ENCODE measurements around the gene CLSTN2.

CLSTN2 gene

DNA sequence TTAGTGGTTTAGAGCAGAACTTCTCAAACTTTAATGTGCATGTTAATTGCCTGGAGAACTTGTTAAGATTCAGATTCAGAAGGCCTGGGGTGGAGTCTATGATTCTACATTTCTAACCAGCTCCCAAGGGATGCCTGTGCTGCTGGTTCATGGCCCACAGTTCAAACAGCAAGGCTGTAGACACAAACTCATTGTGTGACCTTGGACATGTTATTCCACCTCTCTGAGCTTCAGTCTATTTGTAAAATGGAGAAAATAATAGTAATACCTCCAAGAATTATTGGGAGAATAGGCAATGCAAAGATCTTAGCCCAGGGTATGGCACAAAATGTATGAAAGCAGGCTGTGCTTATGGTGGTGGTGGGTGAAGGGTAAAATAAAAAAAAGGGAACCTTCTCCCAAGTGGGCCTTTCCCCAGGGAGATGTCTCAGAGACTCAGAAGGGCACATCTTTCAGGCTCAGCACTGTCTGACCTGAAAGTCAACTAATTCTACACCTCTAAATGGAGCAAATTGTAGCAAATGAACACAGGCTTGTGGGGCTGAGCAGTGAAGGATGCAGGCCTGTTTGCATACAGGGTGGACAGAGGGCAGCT, 566.9 kb downstream of the CLSTN2 start:
- no peak for DNase-seq (ENCODE audit: low read depth in 2 of 2)

DNA sequence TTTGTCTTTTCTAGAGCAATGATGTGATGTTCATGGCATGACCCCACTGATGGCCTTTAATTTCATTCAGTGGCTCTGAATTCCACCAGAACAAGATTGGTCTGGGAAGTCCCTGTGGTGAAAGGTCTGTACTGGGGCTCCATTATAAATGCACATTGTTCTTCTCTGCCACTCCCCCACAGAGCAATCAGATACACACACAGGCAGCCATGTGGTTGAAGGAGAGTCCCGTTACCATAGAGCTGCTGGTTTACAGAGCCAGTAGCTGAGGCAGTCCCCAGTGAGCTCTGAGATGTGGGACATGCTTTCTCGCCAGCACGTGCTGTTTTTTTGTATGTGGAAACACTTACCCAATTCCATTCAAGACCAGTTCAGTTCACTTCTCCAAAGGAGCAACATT, 570.2 kb downstream of the CLSTN2 start:
- no peak for DNase-seq (ENCODE audit: low read depth in 2 of 2)

DNA sequence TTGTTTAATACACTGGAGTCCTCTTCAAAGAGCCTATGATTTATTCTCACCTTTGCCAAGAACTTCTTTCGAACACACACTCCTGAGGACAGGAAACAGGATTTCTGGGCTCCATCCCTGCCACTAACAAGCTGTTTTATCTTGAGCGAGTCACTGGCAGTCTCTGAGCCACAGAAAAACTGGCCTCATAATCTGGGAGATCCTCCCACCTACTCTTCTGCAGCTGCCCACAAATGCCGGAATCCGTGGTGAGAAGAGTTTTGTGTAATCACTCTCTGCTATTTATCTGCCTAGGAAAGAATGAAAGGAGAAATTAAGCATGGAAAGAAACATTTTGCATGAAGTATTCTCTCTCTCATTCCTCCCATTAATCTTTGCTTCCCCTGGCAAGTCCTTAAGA, 570.9 kb downstream of the CLSTN2 start:
- DNase-seq (ENCODE audit: low read depth in 2 of 2), result no peak

DNA sequence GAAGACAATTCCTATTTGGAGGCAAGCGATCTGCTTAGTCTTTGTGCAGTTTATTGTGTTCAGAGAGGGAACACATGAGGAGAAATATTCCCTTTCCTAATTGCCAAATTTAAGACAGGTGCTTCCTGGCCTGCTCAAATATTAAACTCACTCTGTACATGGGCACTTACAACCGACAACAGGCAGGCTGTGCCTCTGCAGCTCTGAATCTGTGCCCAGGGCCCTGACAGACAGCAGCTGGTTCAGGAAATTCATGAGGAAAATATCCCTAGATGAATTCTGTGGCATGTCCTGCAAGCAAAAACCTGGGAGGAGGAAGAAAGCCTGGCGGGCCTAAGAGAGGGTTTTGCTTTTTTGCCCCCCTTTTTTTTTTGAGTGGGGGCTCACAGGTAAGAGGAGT, 573.6 kb downstream of the CLSTN2 start:
- no peak for DNase-seq (ENCODE audit: low read depth in 2 of 2)

DNA sequence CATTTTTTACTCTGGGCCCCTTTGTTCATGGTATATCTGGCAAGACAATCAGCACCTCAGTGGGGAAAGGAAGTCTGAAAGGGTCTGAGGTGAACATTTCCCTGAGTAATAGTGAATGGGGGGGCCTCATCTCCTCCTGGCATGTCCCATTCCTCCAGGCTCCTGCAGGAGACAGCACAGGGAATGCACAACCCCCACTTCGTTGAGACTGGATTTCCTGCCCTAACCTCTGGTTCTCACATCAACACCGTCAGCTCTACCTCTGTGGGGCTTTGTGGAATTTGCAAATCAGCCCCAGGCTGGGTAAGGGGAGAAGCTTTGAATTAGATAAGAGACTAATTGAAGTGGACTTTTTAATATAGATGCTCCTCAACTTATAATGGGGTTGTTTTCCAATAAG, 574.5 kb downstream of the CLSTN2 start:
- no peak for DNase-seq (ENCODE audit: low read depth in 2 of 2)

DNA sequence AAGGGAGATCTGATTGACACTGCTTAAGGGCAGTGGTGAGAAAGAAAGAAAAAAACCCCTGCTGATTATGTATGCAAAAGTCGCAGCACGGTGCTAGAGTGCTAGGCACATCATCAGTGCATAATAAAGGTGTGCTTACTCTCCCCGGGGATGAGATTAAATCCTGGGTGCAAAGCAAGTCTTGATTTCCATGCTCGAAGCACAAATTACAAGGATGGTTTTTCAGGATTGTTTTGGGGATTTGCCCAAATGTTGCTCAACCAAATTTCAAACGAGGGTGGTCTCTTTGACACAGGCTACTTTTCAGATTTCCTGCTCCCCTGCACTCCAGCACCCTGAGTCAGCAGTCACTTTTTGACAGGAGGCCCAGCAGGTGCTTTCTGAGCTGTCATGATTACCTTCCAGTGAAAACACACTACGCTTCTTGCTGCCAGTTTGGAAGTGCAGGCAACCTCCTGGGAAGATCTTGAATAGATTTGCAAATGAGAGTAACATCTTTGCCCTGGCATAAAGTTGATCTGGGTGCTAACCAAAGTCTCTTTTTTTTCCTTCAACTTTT, 575.4 kb downstream of the CLSTN2 start:
- DNase-seq (ENCODE audit: low read depth in 2 of 2), result no peak

DNA sequence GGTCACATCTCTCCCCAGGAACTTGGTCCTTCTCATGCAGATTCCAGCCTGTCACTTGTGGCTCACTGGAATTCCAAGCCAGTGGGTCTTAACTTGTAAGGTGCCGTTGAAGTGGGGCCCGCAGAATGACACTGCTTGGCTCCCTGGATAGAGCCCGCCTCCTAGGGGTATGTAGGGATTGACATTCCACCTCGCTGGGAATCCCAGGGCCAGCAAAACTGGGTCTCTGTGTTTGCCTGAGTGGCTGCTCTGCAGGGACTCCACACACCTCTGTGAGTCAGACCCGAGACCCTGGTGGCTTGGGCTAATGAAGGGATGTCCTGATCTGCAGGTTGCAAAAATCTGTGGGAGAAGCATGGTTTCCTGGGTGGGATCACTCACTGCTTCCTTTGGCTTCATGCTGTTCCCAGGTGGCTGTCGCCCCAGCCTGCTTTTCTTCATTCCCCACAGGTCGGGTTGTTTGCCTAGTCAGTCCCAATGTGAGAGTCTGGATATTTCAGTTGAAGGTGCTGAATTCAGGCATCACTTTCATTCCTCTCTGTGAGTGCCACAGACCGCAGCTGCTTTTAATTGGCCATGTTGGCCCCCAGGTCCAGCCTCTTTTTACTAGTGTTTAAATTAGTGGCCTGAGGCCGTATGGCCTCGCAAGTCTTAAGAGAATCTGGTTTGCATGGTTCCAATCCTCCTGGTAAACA, 586.9 kb downstream of the CLSTN2 start:
- no peak for DNase-seq (ENCODE audit: low read depth in 2 of 2)

DNA sequence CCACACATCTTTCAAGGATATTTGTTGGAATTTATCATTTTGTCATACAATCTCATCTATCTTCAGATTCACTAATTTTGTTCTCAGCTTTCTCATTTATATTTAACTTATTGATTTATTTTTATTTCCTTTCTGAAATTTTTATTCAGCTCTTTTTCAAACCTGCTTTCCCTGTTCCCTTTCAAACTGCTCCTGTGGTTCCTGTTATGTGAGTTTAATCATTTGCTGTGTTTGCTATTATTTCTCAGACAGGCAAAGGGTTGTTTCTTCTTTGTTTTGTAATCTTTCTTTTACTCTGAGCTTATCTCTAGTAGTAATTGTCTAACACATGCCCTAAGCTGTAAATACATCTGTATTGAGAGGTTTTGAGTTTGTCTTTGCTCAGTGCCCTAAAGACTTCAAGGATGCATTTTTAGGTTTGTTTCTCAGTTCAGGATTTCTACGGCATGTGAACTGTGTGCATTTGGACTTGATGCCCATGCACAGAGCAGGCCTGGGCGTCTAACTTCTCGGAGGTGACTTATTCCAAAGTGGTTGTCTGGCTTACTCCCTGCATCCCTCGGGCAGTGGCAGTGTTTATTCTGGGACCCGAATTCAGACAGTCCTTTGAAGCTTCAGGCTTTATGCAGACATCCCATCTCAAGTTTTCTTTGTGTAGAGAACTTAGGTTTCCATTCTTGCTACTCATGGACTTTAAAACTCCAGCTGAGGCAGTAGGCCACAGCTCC, 587.8 kb downstream of the CLSTN2 start:
- DNase-seq (ENCODE audit: low read depth in 2 of 2), result no peak

DNA sequence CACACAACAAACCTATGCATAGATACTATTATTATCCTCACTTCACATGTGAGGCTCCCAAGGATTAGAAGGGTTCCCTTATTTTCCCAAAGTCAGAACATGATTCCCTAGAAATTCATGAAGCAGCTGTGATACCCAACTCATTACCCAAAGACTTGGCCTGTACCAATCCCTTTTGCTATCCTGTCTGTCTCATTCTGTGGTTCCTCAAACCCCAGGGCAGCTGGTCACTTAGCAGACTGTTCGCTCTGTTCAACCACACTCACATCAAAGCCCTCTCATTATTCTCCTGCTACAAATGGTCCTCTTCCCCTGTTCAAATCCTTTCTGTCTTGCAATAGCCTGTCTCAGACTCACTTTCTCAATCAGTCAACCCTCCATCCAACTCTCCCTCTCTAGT, 588.6 kb downstream of the CLSTN2 start:
- no peak for DNase-seq (ENCODE audit: low read depth in 2 of 2)

DNA sequence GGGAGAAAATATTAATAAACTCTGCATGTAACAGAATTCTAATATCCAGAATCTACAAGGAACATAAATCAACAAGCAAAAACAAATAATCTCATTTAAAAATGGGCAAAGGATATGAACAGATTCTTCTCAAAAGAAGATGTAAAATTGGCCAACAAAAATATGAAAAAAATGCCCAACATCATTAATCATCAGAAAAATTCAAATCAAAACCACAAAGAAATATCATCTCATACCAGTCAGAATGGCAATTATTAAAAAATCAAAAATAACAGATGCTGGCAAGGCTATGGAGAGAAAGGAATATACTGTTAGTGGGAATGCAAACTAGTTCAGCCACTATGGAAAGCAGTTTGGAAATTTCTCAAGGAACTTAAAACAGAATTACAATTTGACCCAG, 592.2 kb downstream of the CLSTN2 start:
- DNase-seq (ENCODE audit: low read depth in 2 of 2), result no peak

DNA sequence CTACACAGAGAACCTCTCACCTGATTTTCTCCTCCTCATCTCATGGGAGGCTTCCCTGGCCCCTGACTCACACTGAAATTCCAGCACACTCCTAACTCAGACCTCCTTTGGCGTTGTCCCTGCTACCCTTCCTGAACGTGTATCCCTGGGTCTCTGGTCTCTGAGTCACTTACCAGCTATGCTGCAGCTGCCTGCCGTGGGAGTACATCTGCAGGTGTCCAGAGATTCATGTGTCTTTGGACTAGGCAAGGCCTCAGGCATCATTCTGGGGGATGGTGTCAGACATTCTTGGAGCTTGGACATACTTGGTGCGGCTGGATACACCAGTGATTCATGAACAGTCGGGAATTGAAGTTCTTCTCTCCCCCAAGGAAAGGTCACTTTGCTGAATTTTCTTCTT, 594.1 kb downstream of the CLSTN2 start:
- DNase-seq (ENCODE audit: low read depth in 2 of 2), result no peak

DNA sequence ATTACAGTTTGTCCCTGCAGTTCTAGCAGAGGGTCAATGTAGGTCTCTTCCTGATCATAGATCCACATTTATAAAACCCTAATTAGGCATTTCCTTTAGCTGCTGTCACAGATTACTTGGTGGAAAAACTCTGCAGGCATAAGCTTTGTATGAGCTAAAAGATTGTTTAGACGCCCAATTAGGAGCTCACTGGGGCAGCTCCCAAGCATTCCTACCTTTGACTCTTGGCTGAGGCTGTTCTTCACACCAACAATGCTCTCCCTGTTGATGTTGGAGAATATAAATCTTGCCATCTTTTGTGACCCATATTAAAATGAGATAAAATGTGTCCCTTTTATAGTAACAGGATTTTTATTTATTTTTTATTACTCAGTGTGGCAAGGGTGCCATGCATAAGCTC, 594.6 kb downstream of the CLSTN2 start:
- no peak for DNase-seq (ENCODE audit: low read depth in 2 of 2)

DNA sequence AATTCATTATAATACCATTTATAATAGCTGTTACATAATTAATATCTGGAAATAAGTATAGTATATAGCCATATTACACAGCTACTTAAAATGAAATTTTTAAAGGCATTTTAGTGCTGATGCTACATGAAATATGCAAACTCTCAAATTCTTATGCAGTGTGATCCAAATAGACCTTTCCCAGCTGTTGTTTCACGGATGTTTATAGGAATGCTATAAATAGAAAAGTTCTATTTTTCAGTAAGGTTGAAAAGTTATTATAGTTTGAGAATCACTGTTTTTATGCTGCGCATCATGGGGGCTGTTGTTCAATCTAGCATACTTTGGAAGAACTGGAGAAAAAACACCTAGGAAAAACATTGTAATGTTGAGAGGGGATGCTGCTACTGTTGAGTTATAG, 595.1 kb downstream of the CLSTN2 start:
- DNase-seq (ENCODE audit: low read depth in 2 of 2), result no peak

DNA sequence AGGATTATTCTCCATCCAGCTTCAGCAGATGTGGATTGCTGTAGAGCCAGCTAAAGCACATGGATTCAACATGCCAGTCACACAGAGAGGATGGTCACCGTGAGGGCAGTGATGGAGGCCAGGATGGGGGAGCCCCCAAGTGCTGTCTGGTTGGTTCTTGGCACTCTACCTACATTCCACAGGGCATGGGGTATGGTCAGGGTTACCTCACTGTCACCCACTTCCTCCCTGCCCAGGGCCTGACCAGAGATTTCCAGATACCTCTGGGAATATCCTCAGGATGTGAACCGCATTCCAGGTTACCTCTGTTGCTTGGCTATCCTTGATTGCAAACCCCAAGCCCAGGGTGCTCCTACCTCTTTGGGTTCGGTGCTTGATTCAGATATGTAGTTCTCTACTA, 595.6 kb downstream of the CLSTN2 start:
- no peak for DNase-seq (ENCODE audit: low read depth in 2 of 2)

DNA sequence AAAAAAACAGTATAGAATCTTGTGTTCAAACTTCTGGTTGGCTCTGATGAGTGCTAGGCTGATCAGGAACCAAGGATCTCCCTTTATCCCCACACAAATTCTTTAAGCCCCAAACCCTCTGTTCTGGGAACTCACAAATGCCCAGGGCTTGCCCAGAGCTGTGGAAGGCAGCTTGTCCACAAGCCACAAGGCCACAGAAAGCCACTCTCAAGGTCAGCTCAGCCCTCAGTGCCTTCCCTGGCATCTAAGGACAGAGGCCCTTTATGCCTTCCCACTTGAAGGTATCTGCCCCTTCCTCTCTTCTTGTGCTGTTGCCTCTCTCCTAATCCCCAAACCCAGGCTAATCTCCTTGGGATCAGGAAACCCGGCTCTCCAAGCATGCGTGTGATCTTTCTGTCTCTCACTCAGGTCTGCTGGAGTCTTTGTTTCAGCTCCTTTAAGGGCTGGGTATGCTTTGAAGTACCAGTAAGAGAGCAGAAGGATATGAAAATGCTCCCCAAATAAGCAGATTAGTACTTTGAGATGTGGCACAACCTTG, 597.9 kb downstream of the CLSTN2 start:
- no peak for DNase-seq (ENCODE audit: low read depth in 2 of 2)

DNA sequence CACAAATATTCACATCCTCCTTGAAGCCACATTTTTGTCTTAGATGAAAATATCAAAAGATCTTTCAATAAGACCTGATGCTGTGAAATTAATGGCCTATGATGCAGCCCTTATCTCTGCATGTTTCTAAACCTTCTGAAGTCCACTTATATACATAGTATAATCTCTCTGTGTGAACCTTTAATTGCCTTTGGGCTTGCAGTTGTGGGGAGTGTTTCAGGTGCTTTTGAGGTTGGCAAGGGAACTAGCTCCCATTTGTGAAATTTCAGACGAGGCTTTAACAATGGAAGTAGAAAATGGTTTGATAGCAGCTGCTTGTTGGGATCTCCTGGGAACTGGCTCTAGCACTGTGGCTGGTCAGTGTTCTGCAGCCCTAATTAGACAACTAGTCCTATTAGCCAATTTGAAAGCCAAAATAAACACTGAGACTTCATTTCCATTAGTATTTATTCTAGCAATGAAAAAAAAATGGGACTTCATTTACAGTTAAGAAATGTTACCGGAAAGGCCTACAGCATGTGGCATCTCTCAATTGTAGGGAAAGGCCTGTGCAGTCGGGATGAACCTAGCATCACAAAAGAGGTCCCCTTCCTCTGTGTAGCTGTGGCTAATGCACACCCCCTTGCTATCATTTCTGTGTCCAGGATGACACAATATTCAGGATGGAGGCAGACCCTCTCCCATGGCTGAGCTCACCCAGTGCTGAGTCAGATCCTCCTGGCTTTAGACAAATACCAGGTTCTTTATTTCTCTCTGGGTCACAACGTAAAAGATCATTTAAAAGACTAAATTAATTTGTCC, 602.1 kb downstream of the CLSTN2 start:
- no peak for DNase-seq (ENCODE audit: low read depth in 2 of 2)

DNA sequence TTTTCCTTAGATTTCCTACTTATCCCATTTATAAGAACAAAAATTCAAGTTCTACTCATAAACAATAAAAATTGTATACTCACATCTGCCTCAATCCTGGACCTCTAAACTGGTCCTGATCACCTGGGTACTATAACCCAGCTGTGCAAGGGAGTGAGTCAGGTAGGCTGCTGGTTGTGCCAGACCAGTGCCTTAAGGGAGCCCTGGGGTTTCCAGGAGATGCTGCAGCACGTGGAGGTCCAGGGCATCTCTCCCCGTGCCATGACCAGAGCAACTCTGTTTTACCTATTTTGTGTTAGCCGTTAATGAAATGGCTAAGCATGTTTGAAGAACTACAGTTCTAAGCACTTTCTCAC, 602.7 kb downstream of the CLSTN2 start:
- no peak for DNase-seq (ENCODE audit: low read depth in 2 of 2)

DNA sequence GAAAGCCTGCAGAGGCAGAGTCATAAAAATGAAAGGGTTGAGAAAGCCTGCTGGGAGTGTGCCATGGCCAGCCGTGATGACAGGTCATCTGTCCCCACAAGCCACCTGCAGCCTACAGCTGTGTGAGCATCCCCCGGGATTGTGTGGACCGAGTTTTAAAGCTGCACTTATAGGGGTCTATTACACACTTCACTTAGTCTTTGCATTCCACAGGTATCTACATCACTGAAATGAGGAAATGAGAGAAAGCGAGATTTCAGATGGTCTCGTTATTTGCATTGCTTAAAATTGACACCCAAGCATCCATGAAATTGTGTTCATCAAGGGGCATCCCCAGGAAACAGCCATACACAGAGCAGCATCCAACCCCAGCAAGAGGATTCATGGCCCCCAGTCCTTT, 605.3 kb downstream of the CLSTN2 start:
- DNase-seq (ENCODE audit: low read depth in 2 of 2), result no peak

DNA sequence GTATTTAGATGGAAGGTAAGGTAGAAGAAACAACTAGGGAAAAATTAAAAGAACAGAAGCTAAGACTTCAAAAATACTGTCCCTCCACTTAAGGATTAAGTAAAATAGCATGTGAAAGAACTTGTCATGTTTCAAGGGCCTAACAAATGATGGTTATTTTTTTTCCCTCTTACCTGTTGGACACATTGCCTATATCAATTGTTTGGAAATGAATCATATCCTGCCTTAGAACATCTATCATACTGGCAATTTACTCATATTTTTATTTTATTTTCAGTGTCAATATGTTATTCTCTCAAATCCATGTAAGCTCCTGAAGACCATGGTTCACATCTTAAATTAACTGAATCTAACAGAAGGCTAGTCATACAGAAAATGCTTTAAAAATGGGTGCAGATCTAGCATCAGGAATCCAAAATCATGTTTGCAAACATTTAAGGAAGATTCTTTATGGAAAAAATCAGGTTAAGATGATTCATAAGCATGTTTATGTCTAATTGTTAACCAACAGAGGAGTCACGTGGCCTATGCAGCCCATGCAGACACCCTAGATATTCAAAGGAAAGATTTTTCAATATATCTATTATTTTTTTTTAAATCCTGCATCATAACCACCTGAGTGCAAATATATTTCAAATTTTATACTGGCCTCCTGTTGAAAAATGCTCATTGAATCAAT, 607.1 kb downstream of the CLSTN2 start:
- DNase-seq (ENCODE audit: low read depth in 2 of 2), result no peak

DNA sequence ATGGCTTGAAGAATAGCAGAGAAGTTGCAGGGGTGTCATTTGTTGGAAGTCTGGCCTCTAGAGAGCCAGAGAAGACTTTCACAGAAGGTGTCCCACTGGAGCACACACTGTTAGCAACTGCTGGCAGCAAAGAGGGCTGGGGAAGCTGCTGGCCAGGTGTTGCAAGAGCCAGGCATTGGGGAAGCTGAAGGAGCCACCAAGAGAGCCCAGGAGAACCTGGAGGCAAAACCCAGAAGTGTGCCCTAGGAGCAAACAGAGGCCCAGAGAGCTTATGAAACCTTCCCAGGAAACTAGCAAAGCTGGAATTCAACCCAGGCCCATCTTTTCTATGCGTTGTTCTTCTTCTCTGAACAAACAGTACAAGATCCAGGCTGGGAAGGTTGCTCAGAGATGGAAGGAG, 610.2 kb downstream of the CLSTN2 start:
- DNase-seq (ENCODE audit: low read depth in 2 of 2), result no peak

DNA sequence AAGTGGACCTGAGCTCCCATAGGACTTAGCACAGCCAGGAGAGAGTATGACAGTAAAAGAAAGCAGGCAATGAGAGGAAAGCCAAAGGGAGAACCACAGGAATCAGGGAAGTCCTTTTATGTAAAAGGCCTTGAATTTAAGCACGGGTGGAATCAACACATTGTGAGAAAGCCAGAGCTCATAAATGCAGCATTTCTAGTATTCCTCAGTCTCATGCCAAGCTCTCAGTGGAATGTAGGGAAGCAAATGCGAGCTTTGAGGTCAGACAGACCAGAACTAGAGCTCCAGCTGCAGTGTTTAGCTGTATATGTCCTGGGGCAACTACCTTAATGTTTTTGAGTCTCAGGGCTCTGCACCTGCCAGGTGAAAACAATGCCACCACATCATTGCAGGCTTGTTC, 610.8 kb downstream of the CLSTN2 start:
- no peak for DNase-seq (ENCODE audit: low read depth in 2 of 2)

All from stimulated activated CD4-positive, alpha-beta T cell treated with anti-CD3 and anti-CD28 coated beads, Interleukin-15, amount 100 ng/mL, for 48 hours (primary cell).